GM10847 (cell line): ENCODE data around the gene CROT.

Experiments
- POLR2A ChIP-seq: IDR thresholded peaks from 2 replicates; pipeline ENCODE4 v1.6.1; 2011; ENCODE audit not compliant: insufficient read length; ENCODE audit errors: extremely low read depth

Gene CROT

DNA sequence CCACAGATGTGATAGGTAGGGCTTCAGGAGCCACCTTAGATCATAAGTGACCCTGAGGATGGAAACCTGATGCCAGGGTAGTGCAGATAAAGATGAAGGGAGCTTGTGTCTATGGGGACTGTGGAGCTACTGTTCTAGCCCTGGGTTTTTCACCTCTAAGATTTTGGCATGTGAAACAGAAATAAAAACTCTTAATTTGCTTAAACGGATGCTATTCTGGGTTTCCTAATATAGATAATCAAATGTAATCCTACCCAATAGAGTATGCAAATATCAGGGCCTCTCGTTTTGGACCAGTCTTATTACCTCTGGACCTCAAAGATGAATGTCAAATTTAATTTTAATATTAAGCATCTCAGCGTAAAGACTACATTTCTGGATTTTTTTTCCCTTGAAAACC is 80.7 kb downstream of the CROT start:
- no peak for TF ChIP-seq POLR2A

DNA sequence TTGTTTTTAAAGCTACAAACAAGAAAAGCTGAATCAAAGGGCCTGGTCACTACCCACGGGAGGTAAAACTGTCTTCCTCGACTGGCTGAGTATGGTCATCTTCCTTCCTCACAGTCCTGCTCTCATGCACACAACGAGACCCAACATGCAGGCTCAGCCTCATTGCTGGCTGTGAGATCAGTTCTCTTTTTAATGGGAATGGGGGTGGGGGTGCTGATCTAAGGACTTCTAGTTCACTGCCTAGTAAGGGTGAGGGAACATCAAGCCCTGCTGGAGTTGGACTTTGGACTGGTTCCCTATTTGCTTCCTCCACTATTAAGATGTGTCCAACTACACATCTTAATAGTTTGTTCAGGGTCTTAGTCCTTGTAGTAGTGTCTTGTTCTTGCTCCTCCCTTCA is 81.8 kb downstream of the CROT start:
- TF ChIP-seq POLR2A = no peak

DNA sequence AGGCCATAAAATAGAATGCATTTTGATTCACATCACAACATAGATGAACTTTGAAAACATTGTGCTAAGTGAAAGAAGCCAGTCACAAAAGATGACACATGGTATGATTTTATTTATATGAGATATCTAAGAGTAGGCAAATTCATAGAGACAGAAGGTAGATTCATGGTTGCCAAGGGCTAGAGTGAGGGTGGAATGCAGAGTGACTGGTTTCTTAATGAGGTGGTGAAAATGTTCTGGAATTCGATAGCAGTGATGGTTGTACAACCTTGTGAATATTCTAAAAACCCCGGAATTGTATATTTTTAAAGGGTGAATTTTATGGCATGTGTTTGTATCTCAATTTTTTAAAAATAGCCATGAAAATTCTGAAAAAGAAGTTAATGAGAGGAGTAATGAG is 87.1 kb downstream of the CROT start:
- TF ChIP-seq POLR2A = no peak

DNA sequence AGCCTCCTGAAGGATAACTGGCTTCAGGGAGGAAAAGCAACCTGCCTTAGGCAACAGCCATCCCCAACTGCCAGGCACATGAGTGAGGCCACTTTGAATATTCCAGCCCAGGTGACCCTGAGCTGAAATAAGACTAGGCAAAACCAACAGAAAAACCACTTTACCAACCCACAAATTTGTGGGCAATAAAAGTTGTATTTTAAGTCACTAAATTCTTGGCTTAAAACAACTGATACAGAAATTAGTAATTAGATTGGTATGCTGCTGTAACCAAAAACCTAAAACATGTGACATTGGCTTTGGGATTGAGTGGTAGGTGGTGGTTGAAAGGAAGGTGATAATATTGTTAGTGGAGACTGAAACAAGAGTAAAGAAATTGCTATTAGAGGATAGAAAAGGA is 90.1 kb downstream of the CROT start:
- TF ChIP-seq POLR2A = no peak

DNA sequence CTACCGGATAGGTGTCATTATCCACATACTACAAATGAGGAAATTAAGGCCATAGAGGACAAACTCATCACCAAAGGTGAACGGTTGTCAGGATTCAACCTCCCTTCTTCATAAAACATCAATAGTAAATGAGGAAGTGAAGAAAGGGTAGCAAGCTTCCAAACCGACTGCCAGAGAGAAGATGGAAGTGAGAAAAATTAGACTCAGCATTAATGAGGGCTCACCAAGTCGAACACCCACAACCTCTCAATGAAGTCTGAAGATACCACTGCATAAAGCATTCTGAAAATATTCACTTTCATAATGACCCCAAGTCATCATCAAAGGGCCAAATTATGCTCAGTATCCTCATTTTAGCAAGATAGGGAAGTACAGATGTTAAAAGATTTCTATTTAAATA is 100.4 kb downstream of the CROT start:
- TF ChIP-seq POLR2A = no peak

DNA sequence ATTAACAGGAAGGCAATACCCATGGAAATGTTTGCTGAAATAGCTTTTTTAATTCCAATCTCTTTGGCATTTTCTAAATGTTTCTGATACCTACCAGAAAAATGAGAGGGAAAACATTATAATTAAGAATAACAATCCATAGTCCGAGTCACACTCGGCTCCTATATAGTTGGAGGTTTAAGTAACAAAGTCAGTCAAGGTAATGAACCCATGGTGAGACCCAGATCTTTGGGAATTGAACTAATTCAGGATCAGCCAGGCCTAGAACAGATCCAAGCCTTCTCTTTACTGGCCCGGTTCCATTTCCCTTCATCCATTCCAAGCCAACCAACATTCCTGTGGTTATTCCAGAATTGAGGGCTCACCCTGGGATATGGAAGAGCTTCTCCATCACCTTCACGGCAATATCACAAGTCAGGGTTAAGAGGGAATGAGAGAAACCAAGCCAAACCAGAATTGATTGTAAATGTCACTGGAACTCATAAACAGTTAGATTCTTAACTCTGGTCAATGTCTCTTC is 101.7 kb downstream of the CROT start:
- TF ChIP-seq POLR2A = no peak

DNA sequence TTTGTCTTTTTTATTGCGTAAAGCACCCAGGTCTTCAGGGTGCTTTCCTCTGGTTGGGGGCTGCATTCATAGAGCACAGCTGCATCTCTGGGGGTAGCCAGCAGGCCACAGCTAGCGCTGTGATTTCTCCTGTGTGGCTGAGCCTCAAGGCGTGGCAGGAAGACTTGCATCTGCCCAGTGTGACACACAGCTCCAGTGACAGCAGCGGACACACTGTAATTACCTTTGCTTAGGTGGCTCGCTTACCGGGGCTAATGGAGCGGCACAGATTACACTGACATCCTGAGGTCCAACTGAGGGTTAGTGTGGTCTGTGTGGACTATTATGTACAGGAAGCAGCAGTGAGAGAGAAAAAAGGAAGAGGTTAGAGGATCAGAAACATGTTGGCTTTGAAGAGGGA is 102.9 kb downstream of the CROT start:
- no peak for TF ChIP-seq POLR2A
